Naive thymus-derived CD4-positive, alpha-beta T cell (primary cell): ENCODE measurements around the gene UBE2S. TPM values are rescaled to one million over a fixed set of nuclear protein-coding genes. Genes with fewer than 3 reads are reported as not detected.
A peak's percentile ranks its signal among the peaks of the same experiment; 100 is the strongest.
"Not testable (repeated sequence)": the region's sequence is repeated elsewhere in the genome, so short reads cannot be mapped to it uniquely, and the experiment has no call there.

Experiments
- ATAC-seq: fragments of 150-1000 bp; cut with Tn5 transposase; 2 replicates; pipeline ENCODE4 v1.10.0; 2021; ENCODE audit warnings: mild to moderate bottlenecking, moderate library complexity
- CTCF ChIA-PET: fragments of 350-600 bp; sonication (Branson Sonifier 250); formaldehyde crosslinking; loops from one replicate; lab custom pipeline; 2021; ENCODE audit warnings: antibody characterized with exemption; lab: Charles Lee
- POLR2A ChIA-PET: fragments of 350-600 bp; sonication (Branson Sonifier 250); formaldehyde crosslinking; loops from one replicate; lab custom pipeline; 2021; ENCODE audit warnings: antibody characterized with exemption, inconsistent platforms; lab: Charles Lee
- DNase-seq, 9 donors: peaks; one replicate each; pipeline versions ENCODE4 v3.0.0 to v3.0.0-alpha.2; 2020 to 2022; ENCODE audit warnings: mixed read lengths in 1 of 9
- H3K27ac ChIP-seq: one replicate; pipeline ENCODE4 v1.7.0; 2013; ENCODE audit warnings: mild to moderate bottlenecking, low read depth, low read length, moderate library complexity
- H3K27me3 ChIP-seq, 2 donors: one replicate each; pipeline ENCODE4 v1.7.0; 2013; ENCODE audit warnings: low read length in 2 of 2, mild to moderate bottlenecking in 2 of 2, moderate library complexity in 2 of 2; ENCODE audit not compliant: control insufficient read depth in 2 of 2, insufficient read depth in 2 of 2
- H3K36me3 ChIP-seq, 3 experiments: 1 replicate in 2 of 3; 2 replicates in 1 of 3; pipeline ENCODE4 v1.7.0; 2013; ENCODE audit warnings: low read length in 3 of 3, mild to moderate bottlenecking in 3 of 3, moderate library complexity in 1 of 3; ENCODE audit not compliant: insufficient read depth in 3 of 3, control insufficient read depth in 2 of 3
- H3K4me1 ChIP-seq, 2 donors: one replicate each; pipeline ENCODE4 v1.7.0; 2013; ENCODE audit warnings: low read length in 2 of 2, mild to moderate bottlenecking in 2 of 2, moderate library complexity in 1 of 2; ENCODE audit not compliant: control insufficient read depth in 2 of 2, insufficient read depth in 2 of 2
- H3K4me3 ChIP-seq: 2 replicates; pipeline ENCODE4 v1.7.0; 2013; ENCODE audit warnings: mild to moderate bottlenecking, low read length
- H3K9me3 ChIP-seq, 3 experiments: 1 replicate in 2 of 3; 2 replicates in 1 of 3; pipeline ENCODE4 v1.7.0; 2013; ENCODE audit warnings: low read length in 3 of 3; ENCODE audit not compliant: control insufficient read depth in 2 of 3
- H3K27ac Mint-ChIP-seq, 9 donors: one replicate each; pipeline ENCODE4 v1.8.0; 2020 to 2022; ENCODE audit warnings: mixed read lengths in 9 of 9, mild to moderate bottlenecking in 8 of 9, moderate library complexity in 5 of 9, inconsistent platforms in 2 of 9
- H3K27me3 Mint-ChIP-seq, 5 donors: one replicate each; pipeline ENCODE4 v1.8.0; 2021 to 2022; ENCODE audit warnings: mixed read lengths in 5 of 5, mild to moderate bottlenecking in 1 of 5
- H3K36me3 Mint-ChIP-seq, 5 donors: one replicate each; pipeline ENCODE4 v1.8.0; 2020 to 2022; ENCODE audit warnings: mixed read lengths in 5 of 5, mild to moderate bottlenecking in 3 of 5, inconsistent platforms in 1 of 5
- H3K4me1 Mint-ChIP-seq, 7 donors: one replicate each; pipeline ENCODE4 v1.8.0; 2020 to 2022; ENCODE audit warnings: mixed read lengths in 7 of 7, mild to moderate bottlenecking in 3 of 7, inconsistent platforms in 1 of 7
- H3K4me3 Mint-ChIP-seq, 10 donors: one replicate each; pipeline ENCODE4 v1.8.0; 2020 to 2022; ENCODE audit warnings: mild to moderate bottlenecking in 10 of 10, mixed read lengths in 10 of 10, moderate library complexity in 6 of 10, inconsistent platforms in 2 of 10
- H3K9me3 Mint-ChIP-seq, 11 donors: one replicate each; pipeline ENCODE4 v1.8.0; 2020 to 2022; ENCODE audit warnings: mixed read lengths in 11 of 11, mild to moderate bottlenecking in 4 of 11, inconsistent platforms in 1 of 11, moderate library complexity in 1 of 11
- intact Hi-C, 2 donors: fragments of 100-400 bp; cut with micrococcal nuclease; formaldehyde crosslinking; loops; one replicate each; pipeline ENCODE4 v1.15.1; 2023
- polyA plus RNA-seq, 2 donors: library from polyadenylated mRNA; unstranded; fragments of 300-500 nt; fragmentation: Illumina TruSeq; gene quantifications; one replicate each; pipeline ENCODE4 v1.2.3, GENCODE V29; 2021
- total RNA-seq, 6 experiments: library from RNA in 5 of 6; stranded (reverse) in 5 of 6; gene quantifications; 1 replicate in 5 of 6; 2 replicates in 1 of 6; pipeline ENCODE4 v1.2.3 and lab custom pipeline; 2021 to 2026

The UBE2S gene
- total and polyA plus RNA-seq, 7 experiments from 2014 or later, result 15.3 to 141 (median 20.4) TPM

- Histone ChIP-seq H3K27me3 (no peaks in the 10 kb centered on the region), H3K4me1 (peaks cover 16 to 29% of the 10 kb centered on the region in 2 donors), H3K9me3 (no peaks in the 10 kb centered on the region), H3K4me3 (no peak overlapping the region), H3K27ac (no peak overlapping the region), H3K36me3 (no peaks in the 10 kb centered on the region)
- CTCF ChIA-PET, result interaction anchor here (0.5 to 2.4 kb wide), 8 partner anchors 85 to 278 kb away, joined by 3 to 11 read pairs (median 5); no protein-coding TSS in a partner anchor
- Mint-ChIP-seq H3K4me3 (no peak overlapping the region), H3K27ac (no peak overlapping the region), H3K9me3 (no peaks in the 10 kb centered on the region), H3K27me3 (peaks cover 0 to 29% (median 0%) of the 10 kb centered on the region in 5 donors), H3K4me1 (peaks cover 7 to 40% (median 23%) of the 10 kb centered on the region in 7 donors), H3K36me3 (no peaks in the 10 kb centered on the region)
- intact Hi-C loops, result loop anchor here (2.0 to 10.0 kb wide), 3 partner anchors 33 to 534 kb away; no protein-coding TSS in a partner anchor
- ATAC-seq, result no peak
- POLR2A ChIA-PET, result interaction anchor here (0.7 to 2.1 kb wide), 2 partner anchors 10 to 151 kb away, joined by 4 to 7 read pairs; no protein-coding TSS in a partner anchor
- no peak for DNase-seq
These were observed 11.5 kb upstream of the UBE2S start for GRCh38 chr19:55419103-55419502.

GRCh38 chr19:55418185-55418584 lies 10.6 kb upstream of the UBE2S start:
- no peaks in the 10 kb centered on the region for H3K9me3 ChIP-seq
- peak overlapping the region in 2 of 10 donors; percentile 30 to 41 for H3K4me3 Mint-ChIP-seq
- H3K9me3 Mint-ChIP-seq, result no peaks in the 10 kb centered on the region
- no peaks in the 10 kb centered on the region for H3K27me3 ChIP-seq
- DNase-seq (peak in 8 of 9 donors; percentile 34 to 72 (median 58)), ATAC-seq (peak; percentile 82)
- peak overlapping the region in 4 of 9 donors; percentile 7 to 90 (median 31) for H3K27ac Mint-ChIP-seq
- ChIA-PET CTCF (interaction anchor here (0.7 to 2.4 kb wide), 6 partner anchors 11 to 138 kb away, joined by 3 to 11 read pairs (median 6); partner anchors contain the start of gene TMEM238), POLR2A (interaction anchor here (0.8 kb wide), 1 partner anchor 30 kb away, joined by 4 read pairs; no protein-coding TSS in a partner anchor)
- H3K36me3 ChIP-seq, result no peaks in the 10 kb centered on the region
- intact Hi-C loops, result loop anchor here (1.0 to 10.0 kb wide), 7 partner anchors 34 to 533 kb away; no protein-coding TSS in a partner anchor
- peaks cover 7 to 36% (median 23%) of the 10 kb centered on the region in 7 donors for H3K4me1 Mint-ChIP-seq
- peaks cover 0 to 24% (median 0%) of the 10 kb centered on the region in 5 donors for H3K27me3 Mint-ChIP-seq
- no peak overlapping the region for H3K4me3 ChIP-seq
- H3K4me1 ChIP-seq, result peaks cover 16 to 29% of the 10 kb centered on the region in 2 donors
- H3K27ac ChIP-seq, result no peak overlapping the region
- H3K36me3 Mint-ChIP-seq, result no peaks in the 10 kb centered on the region

GRCh38 chr19:55410168-55410567 lies 2.6 kb upstream of the UBE2S start:
- H3K36me3 Mint-ChIP-seq, result peaks cover 0 to 36% (median 7%) of the 10 kb centered on the region in 5 donors
- H3K4me1 Mint-ChIP-seq, result peaks cover 21 to 36% (median 26%) of the 10 kb centered on the region in 7 donors

GRCh38 chr19:55409179-55409578 lies 1.6 kb upstream of the UBE2S start:
- Mint-ChIP-seq H3K9me3 (peaks cover 0 to 14% (median 4%) of the 10 kb centered on the region in 11 donors), H3K4me3 (peak overlapping the region in 9 of 10 donors; percentile 14 to 95 (median 86)), H3K27ac (peak overlapping the region in 7 of 9 donors; percentile 59 to 100 (median 98)), H3K27me3 (peaks cover 0 to 12% (median 0%) of the 10 kb centered on the region in 5 donors), H3K4me1 (peaks cover 21 to 36% (median 26%) of the 10 kb centered on the region in 7 donors), H3K36me3 (peaks cover 0 to 36% (median 7%) of the 10 kb centered on the region in 5 donors)
- H3K9me3 ChIP-seq, H3K27me3 ChIP-seq, DNase-seq, H3K4me3 ChIP-seq, CTCF ChIA-PET, H3K27ac ChIP-seq, ATAC-seq: not testable (repeated sequence)
- H3K36me3 ChIP-seq, result peaks cover 0 to 14% (median 0%) of the 10 kb centered on the region in 3 experiments
- POLR2A ChIA-PET, result interaction anchor here (0.8 to 3.5 kb wide), 10 partner anchors 10 to 1294 kb away, joined by 3 to 23 read pairs (median 7); partner anchors contain the start of genes HSPBP1, KMT5C, TFPT and TMEM238
- H3K4me1 ChIP-seq, result peaks cover 17 to 24% of the 10 kb centered on the region in 2 donors
- intact Hi-C loops, result loop anchor here (2.0 to 5.0 kb wide), 7 partner anchors 52 to 732 kb away; partner anchors contain the start of genes ISOC2 (in 1 of the 2), RDH13 (in 1 of the 2), ZNF444 (in 1 of the 2) and ZNF784 (in 1 of the 2)

More at GRCh38 chr19:55410168-55410567, 2.6 kb upstream of the UBE2S start:
- H3K9me3 Mint-ChIP-seq, result peaks cover 0 to 14% (median 4%) of the 10 kb centered on the region in 11 donors
- Histone ChIP-seq H3K9me3 (peaks cover 0 to 9% (median 0%) of the 10 kb centered on the region in 3 experiments), H3K27me3 (no peaks in the 10 kb centered on the region), H3K4me3 (no peak overlapping the region), H3K36me3 (peaks cover 0 to 10% (median 0%) of the 10 kb centered on the region in 3 experiments), H3K27ac (no peak overlapping the region), H3K4me1 (peaks cover 17 to 24% of the 10 kb centered on the region in 2 donors)
- intact Hi-C loops, result loop anchor here in 1 of 2 donors (10.0 kb wide), 1 partner anchor 525 kb away; no protein-coding TSS in a partner anchor
- no peak for ATAC-seq
- ChIA-PET CTCF (interaction anchor here (0.9 kb wide), 1 partner anchor 10 kb away, joined by 4 read pairs; no protein-coding TSS in a partner anchor), POLR2A (interaction anchor here (1.6 to 3.5 kb wide), 3 partner anchors 26 to 292 kb away, joined by 4 to 23 read pairs (median 8); partner anchors contain the start of gene TMEM238)
- peaks cover 0 to 17% (median 0%) of the 10 kb centered on the region in 5 donors for H3K27me3 Mint-ChIP-seq
- peak overlapping the region in 3 of 10 donors; percentile 28 to 74 (median 44) for H3K4me3 Mint-ChIP-seq
- peak overlapping the region in 1 of 9 donors; percentile 66 for H3K27ac Mint-ChIP-seq
- no peak for DNase-seq

- Histone ChIP-seq H3K9me3 (peaks cover 0 to 9% (median 0%) of the 10 kb centered on the region in 3 experiments), H3K27ac (peak overlapping the region; percentile 96), H3K36me3 (peaks cover 0 to 19% (median 0%) of the 10 kb centered on the region in 3 experiments), H3K27me3 (no peaks in the 10 kb centered on the region), H3K4me1 (peaks cover 17 to 24% of the 10 kb centered on the region in 2 donors), H3K4me3 (peak overlapping the region; percentile 89)
- ATAC-seq, result no peak
- DNase-seq, result no peak
- Mint-ChIP-seq H3K27me3 (peaks cover 0 to 12% (median 0%) of the 10 kb centered on the region in 5 donors), H3K36me3 (peaks cover 0 to 41% (median 8%) of the 10 kb centered on the region in 5 donors), H3K9me3 (peaks cover 0 to 14% (median 4%) of the 10 kb centered on the region in 11 donors), H3K4me3 (peak overlapping the region; percentile 86 to 97 (median 92)), H3K4me1 (peaks cover 21 to 36% (median 26%) of the 10 kb centered on the region in 7 donors), H3K27ac (peak overlapping the region; percentile 93 to 100 (median 99))
- POLR2A ChIA-PET, result interaction anchor here (0.8 to 3.5 kb wide), 10 partner anchors 11 to 1293 kb away, joined by 3 to 23 read pairs (median 7); partner anchors contain the start of genes HSPBP1, KMT5C, TFPT and TMEM238
- CTCF ChIA-PET, result interaction anchor here (0.5 kb wide), 1 partner anchor 1437 kb away, joined by 3 read pairs; no protein-coding TSS in a partner anchor
- intact Hi-C loops, result loop anchor here (1.0 to 5.0 kb wide), 17 partner anchors 23 to 732 kb away; partner anchors contain the start of genes HSPBP1 (in 2 of the 2), ISOC2 (in 2 of the 2), KMT5C (in 2 of the 2) and PPP6R1 (in 2 of the 2)
These were observed 915 bp upstream of the UBE2S start for GRCh38 chr19:55408533-55408872.
